HL-60 (cell line): ENCODE data around the gene SPTB.

Experiments
- GABPA ChIP-seq: IDR thresholded peaks from 2 replicates; pipeline ENCODE4 v1.6.1; 2012; ENCODE audit warnings: low read depth
- POLR2AphosphoS5 ChIP-seq: IDR thresholded peaks from 2 replicates; pipeline ENCODE4 v1.6.1; 2012; ENCODE audit warnings: low read depth
- SPI1 ChIP-seq: IDR thresholded peaks from 2 replicates; pipeline ENCODE4 v1.6.1; 2012; ENCODE audit warnings: low read depth, mild to moderate bottlenecking, borderline replicate concordance
- TF ChIP-seq, protein P1 (sequence below): IDR thresholded peaks from one replicate; pipeline ENCODE4 v1.5.1; 2011; ENCODE audit warnings: low read length, control low read depth, inconsistent platforms; ENCODE audit not compliant: insufficient read depth

GRCh38 chr14:64700290-64700689 lies 179.4 kb downstream of the SPTB start:
- TF ChIP-seq, protein P1, sequence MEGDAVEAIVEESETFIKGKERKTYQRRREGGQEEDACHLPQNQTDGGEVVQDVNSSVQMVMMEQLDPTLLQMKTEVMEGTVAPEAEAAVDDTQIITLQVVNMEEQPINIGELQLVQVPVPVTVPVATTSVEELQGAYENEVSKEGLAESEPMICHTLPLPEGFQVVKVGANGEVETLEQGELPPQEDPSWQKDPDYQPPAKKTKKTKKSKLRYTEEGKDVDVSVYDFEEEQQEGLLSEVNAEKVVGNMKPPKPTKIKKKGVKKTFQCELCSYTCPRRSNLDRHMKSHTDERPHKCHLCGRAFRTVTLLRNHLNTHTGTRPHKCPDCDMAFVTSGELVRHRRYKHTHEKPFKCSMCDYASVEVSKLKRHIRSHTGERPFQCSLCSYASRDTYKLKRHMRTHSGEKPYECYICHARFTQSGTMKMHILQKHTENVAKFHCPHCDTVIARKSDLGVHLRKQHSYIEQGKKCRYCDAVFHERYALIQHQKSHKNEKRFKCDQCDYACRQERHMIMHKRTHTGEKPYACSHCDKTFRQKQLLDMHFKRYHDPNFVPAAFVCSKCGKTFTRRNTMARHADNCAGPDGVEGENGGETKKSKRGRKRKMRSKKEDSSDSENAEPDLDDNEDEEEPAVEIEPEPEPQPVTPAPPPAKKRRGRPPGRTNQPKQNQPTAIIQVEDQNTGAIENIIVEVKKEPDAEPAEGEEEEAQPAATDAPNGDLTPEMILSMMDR = no peak
- TF ChIP-seq SPI1 (no peak), POLR2AphosphoS5 (no peak), GABPA (no peak)
